Kidney epithelial cell (primary cell): ENCODE measurements around the gene CFAP157. TPM values are rescaled to one million over a fixed set of nuclear protein-coding genes. Genes with fewer than 3 reads are reported as not detected.

Experiments
- DNase-seq: peaks from one replicate; pipeline ENCODE4 v3.0.0-alpha.2; 2010; ENCODE audit warnings: low read depth
- H3K27me3 ChIP-seq: 2 replicates; pipeline ENCODE4 v1.6.0; 2011; ENCODE audit warnings: low read length; ENCODE audit not compliant: control insufficient read depth, insufficient read depth
- H3K36me3 ChIP-seq: 2 replicates; pipeline ENCODE4 v1.5.1; 2011; ENCODE audit warnings: low read length; ENCODE audit not compliant: control insufficient read depth, insufficient read depth
- H3K4me3 ChIP-seq: 2 replicates; pipeline ENCODE4 v1.5.1; 2011; ENCODE audit warnings: low read depth, mild to moderate bottlenecking, control low read depth, low read length
- CTCF ChIP-seq: IDR thresholded peaks from 2 replicates; pipeline ENCODE4 v1.5.1; 2011; ENCODE audit warnings: mild to moderate bottlenecking, moderate library complexity, low read length, control low read depth, inconsistent platforms; ENCODE audit not compliant: insufficient read depth, poor library complexity, severe bottlenecking
- total RNA-seq: library from RNA; depleted of rRNA; stranded (reverse); fragments of >200 nt; gene quantifications from 2 replicates; pipeline ENCODE4 v1.2.3, GENCODE V29; 2015

CFAP157 gene
- total RNA-seq, 1 donor from 2014 or later: not detected

GRCh38 chr9:127729522-127730256 lies 22.9 kb downstream of the CFAP157 start:
- no peak overlapping the region for H3K4me3 ChIP-seq
- DNase-seq: no peak
- TF ChIP-seq CTCF: no peak
- no peaks in the 10 kb centered on the region for H3K36me3 ChIP-seq
- no peaks in the 10 kb centered on the region for H3K27me3 ChIP-seq

DNA sequence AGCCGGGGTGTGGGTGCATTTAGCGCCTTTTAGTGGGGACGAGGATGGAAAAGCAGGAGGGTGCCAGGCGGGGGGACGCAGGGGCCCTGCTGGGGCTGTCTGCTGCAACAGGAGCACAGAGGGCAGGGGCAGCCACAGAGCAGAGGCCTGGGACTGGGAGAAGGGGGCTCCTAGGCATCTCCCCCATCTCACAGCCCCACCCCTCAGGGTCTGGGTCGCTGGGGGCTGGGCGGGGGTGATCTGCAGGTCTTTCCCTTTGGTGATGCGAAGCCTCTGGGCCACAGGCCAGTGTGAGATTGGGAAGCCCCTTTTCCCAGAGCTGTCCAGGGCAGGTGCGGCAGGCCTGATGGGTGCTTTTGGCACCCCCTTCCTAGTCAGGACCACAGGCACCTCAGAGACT lies 23.5 kb downstream of the CFAP157 start:
- TF ChIP-seq CTCF: no peak
- DNase-seq: no peak
- Histone ChIP-seq H3K36me3 (no peaks in the 10 kb centered on the region), H3K27me3 (no peaks in the 10 kb centered on the region), H3K4me3 (no peak overlapping the region)

- H3K4me3 ChIP-seq: no peak overlapping the region
- H3K36me3 ChIP-seq: no peaks in the 10 kb centered on the region
- TF ChIP-seq CTCF: no peak
- no peaks in the 10 kb centered on the region for H3K27me3 ChIP-seq
- no peak for DNase-seq
Measured at GRCh38 chr9:127730799-127731410, 24.1 kb downstream of the CFAP157 start.

DNA sequence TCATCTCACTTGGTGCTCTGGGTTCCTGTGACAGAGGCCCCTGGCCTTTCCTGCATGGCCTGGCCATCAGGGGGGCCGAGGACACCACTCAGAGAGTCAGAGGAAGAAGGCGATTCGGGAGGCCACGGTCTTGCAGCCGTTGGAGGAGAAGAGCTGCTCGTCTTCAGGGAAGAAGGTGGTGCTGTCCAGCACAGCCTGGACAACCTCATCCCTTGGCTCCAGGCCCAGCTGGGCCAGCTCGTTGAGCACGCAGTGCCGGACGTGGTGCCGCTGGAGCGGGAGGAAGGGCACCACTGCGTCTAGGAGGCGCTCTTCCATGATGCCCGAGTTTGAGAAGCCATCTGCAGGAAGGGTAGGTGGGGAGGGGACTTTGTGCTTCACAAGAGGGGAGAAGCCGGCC lies 25.1 kb downstream of the CFAP157 start:
- Histone ChIP-seq H3K27me3 (no peaks in the 10 kb centered on the region), H3K36me3 (no peaks in the 10 kb centered on the region), H3K4me3 (no peak overlapping the region)
- no peak for DNase-seq
- TF ChIP-seq CTCF: no peak

DNA sequence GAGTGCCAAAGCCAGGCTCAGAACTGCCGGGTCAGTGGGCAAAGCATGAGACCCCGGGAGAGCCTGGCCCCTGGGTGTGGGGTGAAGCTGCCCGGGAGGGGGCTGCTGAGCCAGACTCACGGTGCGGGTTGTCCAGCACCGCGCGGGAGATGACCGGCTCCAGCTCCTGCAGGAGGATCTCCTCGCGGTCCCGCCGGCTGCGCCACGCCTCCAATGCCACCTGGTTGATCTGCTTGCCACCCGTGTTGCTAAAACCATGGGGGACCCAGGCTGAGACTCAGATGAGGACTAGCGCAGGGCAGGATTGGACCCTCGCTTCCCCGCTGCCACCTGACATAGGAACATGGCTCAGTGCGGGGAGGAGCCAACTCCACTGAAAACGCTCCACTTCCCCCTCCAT lies 25.7 kb downstream of the CFAP157 start:
- no peaks in the 10 kb centered on the region for H3K27me3 ChIP-seq
- no peak for DNase-seq
- H3K4me3 ChIP-seq: no peak overlapping the region
- TF ChIP-seq CTCF: no peak
- no peaks in the 10 kb centered on the region for H3K36me3 ChIP-seq
